Measurements from ENCODE around the gene PRCD.
"Not testable (repeated sequence)": the region's sequence is repeated elsewhere in the genome, so short reads cannot be mapped to it uniquely, and the experiment has no call there.

PRCD gene

DNA sequence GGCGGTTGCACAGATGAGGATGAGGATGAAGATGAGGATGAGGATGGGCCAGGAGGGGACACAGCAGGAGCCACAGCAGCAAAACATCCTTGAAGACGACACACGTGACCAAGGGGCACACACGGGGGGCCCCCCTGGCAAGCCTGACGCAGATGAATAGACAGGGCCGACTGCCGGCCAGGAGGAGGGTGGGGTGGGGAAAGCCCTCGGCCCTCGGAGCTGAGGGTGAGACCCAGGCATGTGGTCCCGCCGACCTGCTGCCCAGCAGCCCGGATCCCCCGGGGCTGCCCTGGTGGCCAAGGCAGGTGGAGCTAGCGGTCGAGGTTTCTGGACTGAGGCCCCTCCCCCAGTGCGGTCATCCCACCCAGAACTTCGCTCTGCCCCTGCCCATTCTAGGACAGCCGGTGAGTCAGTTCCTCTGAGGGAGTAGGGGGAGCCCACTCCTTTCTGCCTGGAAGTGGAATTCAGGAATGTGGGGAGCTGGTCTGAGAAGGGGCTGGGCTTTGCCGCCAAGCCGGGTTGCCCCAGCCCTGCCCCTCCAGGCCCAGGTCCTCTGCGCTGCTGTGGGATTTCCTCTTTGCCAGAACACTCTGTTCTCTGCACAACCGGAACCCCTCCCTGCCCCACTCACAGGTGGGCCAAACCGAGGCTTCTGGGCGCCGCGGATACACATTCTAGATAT lies 12.3 kb upstream of the PRCD start:
- no peak for DNase-seq (ENCODE audit: low spot score)

- DNase-seq (ENCODE audit: low spot score): no peak
Observed at GRCh38 chr17:76528156-76528527, 11.7 kb upstream of the PRCD start.

DNA sequence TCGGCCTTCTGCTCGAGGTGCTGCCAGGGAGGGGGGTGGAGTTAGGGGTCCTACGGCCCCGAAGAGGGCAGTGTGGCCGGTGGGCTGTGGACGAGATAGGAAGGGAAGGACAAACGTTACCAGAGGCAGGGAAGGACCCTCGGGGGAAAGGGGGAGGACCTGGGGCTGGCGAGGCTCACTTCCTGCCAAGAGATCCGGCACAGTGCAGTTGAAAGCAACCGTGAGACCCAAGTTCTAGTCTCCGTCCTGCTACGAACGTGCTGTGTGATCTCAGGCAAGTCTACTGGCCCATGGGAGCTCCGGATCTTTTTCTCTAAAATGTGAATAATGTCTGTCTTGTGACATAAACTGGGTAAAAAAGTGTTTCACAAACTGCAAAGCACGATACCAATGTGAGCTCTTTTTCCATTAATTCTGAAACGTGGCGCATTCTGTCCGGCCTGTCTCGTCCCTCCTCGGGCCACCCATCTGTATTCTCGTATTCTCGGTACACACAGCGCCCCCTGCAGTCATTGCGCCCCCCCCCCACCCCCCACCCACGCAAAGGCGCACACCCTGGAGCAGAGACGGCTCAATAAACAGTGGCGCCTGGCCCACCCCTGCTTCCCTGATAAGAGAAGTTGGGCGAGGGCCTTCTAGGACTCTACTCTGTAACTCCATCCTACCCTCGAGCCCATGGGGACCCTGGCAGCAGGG lies 11.2 kb upstream of the PRCD start:
- DNase-seq (ENCODE audit: low spot score): no peak

GRCh38 chr17:76529224-76530094 lies 10.4 kb upstream of the PRCD start:
- peak; percentile 93 for DNase-seq (ENCODE audit: low spot score)

GRCh38 chr17:76530095-76530723 lies 9.6 kb upstream of the PRCD start:
- no peak for DNase-seq (ENCODE audit: low spot score)

- no peak for DNase-seq (ENCODE audit: low spot score)
Observed at GRCh38 chr17:76530811-76531485, 8.9 kb upstream of the PRCD start.

- no peak for DNase-seq (ENCODE audit: low spot score)
Observed at GRCh38 chr17:76531486-76532038, 8.3 kb upstream of the PRCD start.

DNA sequence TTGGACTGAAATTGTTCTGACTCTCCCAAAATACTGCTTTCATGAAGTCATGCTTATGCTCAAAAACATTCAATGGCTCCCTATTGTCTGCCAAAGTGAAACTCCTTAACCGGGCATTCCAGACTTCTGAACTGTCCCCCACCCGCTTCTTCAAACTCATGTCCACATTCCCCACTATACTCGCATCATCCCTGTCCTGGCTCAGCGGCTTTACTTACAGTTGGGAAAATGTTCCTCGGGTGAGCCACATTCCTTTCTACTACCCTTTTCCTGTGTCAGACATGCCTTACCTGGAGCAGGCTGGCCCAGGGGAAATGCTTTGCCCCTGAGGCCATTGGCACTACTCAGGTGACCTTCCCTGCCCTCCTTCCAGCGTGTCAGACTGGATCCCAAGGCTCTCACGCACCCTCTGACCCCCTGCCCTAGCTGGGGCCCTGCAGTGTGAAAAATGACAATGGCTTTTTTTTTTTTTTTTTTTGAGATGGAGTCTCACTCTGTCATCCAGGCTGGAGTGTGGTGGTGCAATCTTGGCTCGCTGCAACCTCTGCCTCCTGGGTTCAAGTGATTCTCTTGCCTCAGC lies 7.7 kb upstream of the PRCD start:
- no peak for DNase-seq (ENCODE audit: low spot score)

DNA sequence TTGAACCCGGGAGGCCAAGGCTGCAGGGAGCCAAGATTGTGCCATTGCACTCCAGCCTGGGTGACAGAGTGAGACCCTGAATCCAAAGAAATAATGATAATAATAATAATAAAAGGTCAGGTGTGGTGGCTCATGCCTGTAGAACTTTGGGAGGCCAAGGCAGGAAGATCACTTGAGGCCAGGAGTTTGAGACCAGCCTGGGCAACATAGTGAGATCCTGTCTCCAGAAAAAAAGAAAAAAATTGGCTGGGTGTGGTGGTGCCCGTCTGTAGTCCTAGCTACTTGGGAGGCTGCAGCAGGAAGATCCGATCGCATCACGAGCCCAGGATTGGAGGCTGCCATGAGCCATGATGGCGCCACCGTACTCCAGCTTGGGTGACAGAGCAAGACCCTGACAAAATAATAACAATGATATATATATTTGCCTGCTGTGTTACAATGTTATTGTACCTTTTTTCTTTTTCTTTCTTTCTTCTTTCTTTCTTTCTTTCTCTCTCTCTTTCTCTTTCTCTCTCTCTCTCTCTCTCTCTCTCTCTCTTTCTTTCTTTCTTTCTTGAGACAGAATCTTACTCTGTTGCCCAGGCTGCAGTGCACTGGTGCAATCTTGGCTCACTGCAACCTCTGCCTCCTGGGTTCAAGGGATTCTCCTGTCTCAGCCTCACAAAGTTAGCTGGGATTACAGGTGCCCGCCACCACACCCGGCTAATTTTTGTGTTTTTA lies 6.0 kb upstream of the PRCD start:
- not testable (repeated sequence) for DNase-seq (ENCODE audit: low spot score)

DNA sequence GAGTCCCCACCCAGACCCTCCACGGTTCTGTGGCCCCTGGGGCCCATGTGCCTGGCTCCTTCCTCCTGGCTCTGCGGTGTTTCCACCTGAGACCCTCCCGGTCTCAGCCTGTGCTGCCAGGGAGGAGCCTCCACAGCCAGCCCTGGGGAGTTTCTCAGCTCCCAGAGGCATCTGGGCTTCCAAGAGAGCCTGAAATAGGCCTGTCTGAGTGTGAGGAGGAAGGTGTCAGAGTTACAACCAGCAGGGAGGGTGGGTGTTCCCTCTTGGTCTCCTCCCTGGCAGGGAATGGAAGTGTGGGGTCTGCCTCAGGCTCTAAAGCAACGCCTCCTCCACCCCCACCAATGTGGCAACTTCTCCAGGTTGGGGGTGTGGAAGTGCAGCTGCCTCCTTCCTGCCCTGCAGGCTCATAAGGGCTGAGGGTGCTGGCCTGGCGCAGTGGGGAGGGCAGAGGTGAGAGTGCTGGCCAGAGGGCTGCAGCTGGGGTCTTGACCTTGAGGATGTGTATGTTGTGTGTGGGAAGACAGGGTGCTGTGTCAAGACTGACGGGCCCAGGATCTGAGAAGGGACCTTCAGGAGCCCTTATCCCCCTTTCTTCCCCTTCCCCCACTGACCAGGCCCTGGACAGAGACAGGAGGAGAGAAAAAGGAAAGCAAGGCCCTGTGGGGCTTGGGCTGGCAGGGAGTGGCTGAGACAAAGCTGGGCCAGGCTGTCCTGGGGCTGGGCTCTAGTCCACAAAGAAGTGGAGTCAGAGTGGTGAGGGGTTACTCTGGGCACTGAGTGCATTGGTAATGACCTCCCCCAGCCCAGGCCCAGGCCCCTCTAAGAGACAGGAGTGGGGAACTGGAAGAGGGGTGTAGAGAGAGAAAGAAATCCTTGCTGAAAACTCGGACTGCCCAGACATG lies 4.8 kb upstream of the PRCD start:
- no peak for DNase-seq (ENCODE audit: low spot score)

- DNase-seq (ENCODE audit: low spot score): no peak
Observed at GRCh38 chr17:76535788-76536510, 3.9 kb upstream of the PRCD start.

GRCh38 chr17:76536511-76537287 lies 3.1 kb upstream of the PRCD start:
- DNase-seq (ENCODE audit: low spot score): no peak

DNA sequence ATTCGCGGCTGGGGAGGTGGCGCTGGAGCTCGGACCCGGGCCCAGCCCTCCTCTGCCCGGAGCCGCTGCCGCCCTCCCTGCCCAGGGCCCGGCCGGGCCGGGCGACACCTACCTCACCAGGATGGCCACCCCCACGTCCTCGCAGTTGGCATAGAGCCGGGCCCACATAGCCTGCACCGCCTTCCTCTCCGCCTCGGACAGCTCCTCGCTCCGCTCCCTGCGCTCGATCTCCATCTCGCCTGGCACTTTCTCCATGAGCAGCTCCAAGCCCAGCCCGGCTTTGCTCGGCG lies 2.6 kb upstream of the PRCD start:
- no peak for DNase-seq (ENCODE audit: low spot score)

DNA sequence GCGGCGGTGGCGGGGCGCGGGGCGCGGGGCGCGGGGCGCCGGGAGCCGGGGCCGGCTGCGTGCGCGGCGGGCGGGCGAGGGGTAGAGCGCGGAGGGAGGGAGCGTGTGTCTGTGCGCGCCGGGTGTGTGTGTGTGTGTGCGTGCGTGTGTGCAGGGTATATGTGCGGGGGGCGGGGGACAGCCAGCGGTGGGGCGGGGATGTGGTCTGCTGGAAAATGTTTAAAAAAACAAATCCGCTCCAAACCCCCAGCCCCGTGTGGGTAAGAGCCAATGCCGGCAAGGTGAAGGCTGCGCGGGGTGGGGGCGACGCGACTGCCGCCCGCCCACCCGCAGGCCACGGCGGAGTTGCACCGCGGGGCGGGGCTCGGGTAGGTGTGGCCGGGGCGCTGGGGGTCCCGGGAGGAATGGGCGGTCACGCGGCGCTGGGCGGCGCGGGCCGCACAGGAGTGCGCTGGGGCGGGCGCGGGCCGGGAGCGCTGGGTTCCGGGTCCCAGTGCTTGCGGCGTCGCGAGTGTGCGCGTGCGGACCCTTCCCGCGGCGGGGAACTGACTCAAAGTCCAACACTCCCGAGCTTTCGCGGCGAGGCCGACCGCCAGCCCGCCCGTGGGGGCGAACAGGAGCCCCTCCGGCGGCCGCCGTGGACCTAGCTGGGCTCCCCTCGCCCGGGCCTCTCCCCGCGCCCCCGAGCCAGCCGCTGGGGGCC lies 2.1 kb upstream of the PRCD start, which contains the start of gene CYGB:
TSS of gene CYGB (minus strand) at position 132 of the 703 bp plus-strand sequence. CDS start 167 bp downstream, outside the sequence.
- DNase-seq (ENCODE audit: low spot score): no peak

DNA sequence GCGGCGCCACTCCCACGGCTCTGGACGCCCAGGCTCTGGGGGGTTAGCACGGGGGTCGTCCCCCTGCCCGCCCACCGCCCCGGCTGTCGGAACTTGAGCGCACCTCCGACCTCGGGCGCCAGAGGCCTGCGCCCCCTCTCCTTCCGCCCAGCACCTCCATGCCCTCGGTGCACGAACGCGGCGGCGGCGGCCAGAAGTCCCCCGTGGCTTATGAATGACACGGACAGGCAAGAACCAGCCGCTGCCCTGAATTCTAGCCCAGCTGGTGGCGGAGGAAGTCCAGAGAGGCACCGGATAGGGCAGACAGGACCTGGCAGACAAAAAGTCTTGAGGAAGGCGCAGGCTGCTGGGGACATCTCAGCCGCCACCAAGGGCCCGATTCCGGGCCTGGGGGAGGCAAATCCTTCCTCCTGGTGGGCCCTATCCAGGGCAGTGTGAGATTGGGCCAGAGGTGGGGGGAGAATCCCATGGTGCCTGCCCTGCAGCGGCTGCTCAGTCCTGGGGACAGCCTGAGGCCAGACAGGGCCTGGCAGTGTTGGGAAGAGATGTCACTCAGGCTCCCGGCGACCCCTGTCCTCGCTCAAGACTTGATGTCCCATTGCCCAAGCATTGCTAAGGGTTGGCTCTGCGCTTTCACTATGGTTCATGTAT lies 1.4 kb upstream of the PRCD start:
- peak; percentile 63 for DNase-seq (ENCODE audit: low spot score)

- DNase-seq (ENCODE audit: low spot score): no peak
Observed at GRCh38 chr17:76538941-76539570, 788 bp upstream of the PRCD start.

Measured in left forelimb (tissue), 1 donor.